SK-N-MC (cell line): ENCODE measurements around the gene FREM3.

ENCODE experiments used
- EZH2 ChIP-seq: fragments of 200-600 bp; sonication (generic); IDR thresholded peaks from one replicate; pipeline ENCODE4 v1.6.1; 2017; ENCODE audit warnings: antibody characterized with exemption
- FOXP2 ChIP-seq: optimal IDR thresholded peaks from 2 replicates; pipeline ENCODE3; 2011; ENCODE audit warnings: mild to moderate bottlenecking, moderate library complexity; ENCODE audit not compliant: insufficient read depth; ENCODE audit errors: extremely low read length, control extremely low read depth
- POLR2AphosphoS5 ChIP-seq: IDR thresholded peaks from 2 replicates; pipeline ENCODE4 v1.6.1; 2012; ENCODE audit warnings: mild to moderate bottlenecking, low read depth, low read length, borderline replicate concordance

DNA sequence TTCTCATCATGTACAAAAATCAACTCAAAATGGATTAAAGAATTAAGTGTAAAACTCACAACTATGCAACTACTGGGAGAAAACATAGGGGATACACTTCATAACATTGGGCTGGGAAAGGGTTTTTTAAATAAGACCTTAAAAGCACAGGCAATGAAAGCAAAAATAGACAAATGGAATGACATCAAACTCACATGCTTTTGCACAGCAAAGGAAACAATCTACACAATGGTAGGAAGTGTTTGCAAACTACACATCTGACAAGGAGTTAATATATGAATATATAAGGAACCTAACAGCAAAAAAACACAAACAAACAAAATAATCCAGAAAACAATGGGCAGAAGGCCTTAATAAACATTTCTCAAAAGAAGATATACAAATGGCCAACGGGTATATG is 57.9 kb downstream of the FREM3 start:
- no peak for TF ChIP-seq EZH2
- TF ChIP-seq POLR2AphosphoS5: no peak
- no peak for TF ChIP-seq FOXP2
